ENCODE measurements around the gene MCM9.

MCM9 gene

GRCh38 chr6:118865100-118865391, 69.9 kb downstream of the MCM9 start:
- H3K4me3 ChIP-seq (ENCODE audit: low read depth, low read length) = no peak overlapping the region
- no peak for DNase-seq (ENCODE audit: low read depth)
- no peak for TF ChIP-seq CTCF (IDR thresholded peaks at IDR 0.05; ENCODE audit: low read depth, low read length)
- TF ChIP-seq MAX (IDR thresholded peaks at IDR 0.05; ENCODE audit: low read depth, low read length) = no peak
- no peak for TF ChIP-seq POLR2A (IDR thresholded peaks at IDR 0.05; ENCODE audit: extremely low read depth, insufficient read length)
- TF ChIP-seq MYC (IDR thresholded peaks at IDR 0.05; ENCODE audit: low read depth, low read length) = no peak

- H3K4me3 ChIP-seq (ENCODE audit: low read depth, low read length) = no peak overlapping the region
- DNase-seq (ENCODE audit: low read depth) = no peak
- TF ChIP-seq MAX (IDR thresholded peaks at IDR 0.05; ENCODE audit: low read depth, low read length) (no peak), CTCF (IDR thresholded peaks at IDR 0.05; ENCODE audit: low read depth, low read length) (no peak), MYC (IDR thresholded peaks at IDR 0.05; ENCODE audit: low read depth, low read length) (no peak), POLR2A (IDR thresholded peaks at IDR 0.05; ENCODE audit: extremely low read depth, insufficient read length) (no peak)
These were observed 70.4 kb downstream of the MCM9 start for GRCh38 chr6:118864341-118865099.

- DNase-seq (ENCODE audit: low read depth) = no peak
These were observed 72.5 kb downstream of the MCM9 start for GRCh38 chr6:118862443-118862842.

GRCh38 chr6:118860880-118861279, 74.1 kb downstream of the MCM9 start:
- TF ChIP-seq POLR2A (IDR thresholded peaks at IDR 0.05; ENCODE audit: extremely low read depth, insufficient read length) (no peak), CTCF (IDR thresholded peaks at IDR 0.05; ENCODE audit: low read depth, low read length) (no peak), MYC (IDR thresholded peaks at IDR 0.05; ENCODE audit: low read depth, low read length) (no peak), MAX (IDR thresholded peaks at IDR 0.05; ENCODE audit: low read depth, low read length) (no peak)
- no peak overlapping the region for H3K4me3 ChIP-seq (ENCODE audit: low read depth, low read length)
- DNase-seq (ENCODE audit: low read depth) = no peak

More at GRCh38 chr6:118862443-118862842, 72.5 kb downstream of the MCM9 start:
- TF ChIP-seq MAX (IDR thresholded peaks at IDR 0.05; ENCODE audit: low read depth, low read length) = no peak
- no peak for TF ChIP-seq POLR2A (IDR thresholded peaks at IDR 0.05; ENCODE audit: extremely low read depth, insufficient read length)
- TF ChIP-seq CTCF (IDR thresholded peaks at IDR 0.05; ENCODE audit: low read depth, low read length) = no peak
- no peak for TF ChIP-seq MYC (IDR thresholded peaks at IDR 0.05; ENCODE audit: low read depth, low read length)
- no peak overlapping the region for H3K4me3 ChIP-seq (ENCODE audit: low read depth, low read length)

GRCh38 chr6:118860363-118860762, 74.6 kb downstream of the MCM9 start:
- DNase-seq (ENCODE audit: low read depth) = no peak
- H3K4me3 ChIP-seq (ENCODE audit: low read depth, low read length) = no peak overlapping the region
- no peak for TF ChIP-seq MYC (IDR thresholded peaks at IDR 0.05; ENCODE audit: low read depth, low read length)
- TF ChIP-seq POLR2A (IDR thresholded peaks at IDR 0.05; ENCODE audit: extremely low read depth, insufficient read length) = no peak
- TF ChIP-seq CTCF (IDR thresholded peaks at IDR 0.05; ENCODE audit: low read depth, low read length) = no peak
- TF ChIP-seq MAX (IDR thresholded peaks at IDR 0.05; ENCODE audit: low read depth, low read length) = no peak

Measured in NB4 (cell line).